ENCODE data around the gene TTC33.

The TTC33 gene

GRCh38 chr5:40682154-40683017, 73.4 kb downstream of the TTC33 start:
- peak overlapping the region; percentile 75 for H3K4me3 ChIP-seq (ENCODE audit: low read length)
- DNase-seq (ENCODE audit: low read depth), result peak; percentile 44
- TF ChIP-seq CTCF (conservative IDR thresholded peaks at IDR 0.05; ENCODE audit: low read length), result no peak

- DNase-seq (ENCODE audit: low read depth), result peak; percentile 18
- H3K4me3 ChIP-seq (ENCODE audit: low read length), result peak overlapping the region; percentile 75
- no peak for TF ChIP-seq CTCF (conservative IDR thresholded peaks at IDR 0.05; ENCODE audit: low read length)
These were observed 74.2 kb downstream of the TTC33 start for GRCh38 chr5:40681363-40682153.

- peak overlapping the region; percentile 75 for H3K4me3 ChIP-seq (ENCODE audit: low read length)
- peak; percentile 22 for DNase-seq (ENCODE audit: low read depth)
- peak; percentile 10 for TF ChIP-seq CTCF (conservative IDR thresholded peaks at IDR 0.05; ENCODE audit: low read length)
These were observed 74.9 kb downstream of the TTC33 start for GRCh38 chr5:40680741-40681362.

GRCh38 chr5:40679913-40680681, 75.7 kb downstream of the TTC33 start, which contains the start of gene PTGER4:
PTGER4 (plus strand) TSS chr5:40679915; CDS start chr5:40680994, 1,079 bp downstream.
- no peak for TF ChIP-seq CTCF (conservative IDR thresholded peaks at IDR 0.05; ENCODE audit: low read length)
- peak within 1 kb of the TSS; percentile 75 for H3K4me3 ChIP-seq (ENCODE audit: low read length)
- DNase-seq (ENCODE audit: low read depth), result no peak

GRCh38 chr5:40679148-40679912, 76.4 kb downstream of the TTC33 start:
- peak overlapping the region; percentile 75 for H3K4me3 ChIP-seq (ENCODE audit: low read length)
- no peak for TF ChIP-seq CTCF (conservative IDR thresholded peaks at IDR 0.05; ENCODE audit: low read length)
- peak; percentile 83 for DNase-seq (ENCODE audit: low read depth)

All from AG10803 (cell line).